Endodermal cell (in vitro differentiated cells): ENCODE results near the gene PIK3R4. TPM values are rescaled to one million over a fixed set of nuclear protein-coding genes. Genes with fewer than 3 reads are reported as not detected.

ENCODE experiments used
- DNase-seq: peaks from one replicate; pipeline ENCODE4 v3.0.0-alpha.2; 2017
- H3K27ac ChIP-seq: 2 replicates; pipeline ENCODE4 v1.5.1; 2013; ENCODE audit warnings: mild to moderate bottlenecking, low read depth, low read length, moderate library complexity
- H3K27me3 ChIP-seq: 2 replicates; pipeline ENCODE4 v1.6.1; 2013; ENCODE audit warnings: mild to moderate bottlenecking, low read length, moderate library complexity; ENCODE audit not compliant: insufficient read depth, control insufficient read depth, poor library complexity, severe bottlenecking
- H3K36me3 ChIP-seq: 2 replicates; pipeline ENCODE4 v1.7.0; 2013; ENCODE audit warnings: mild to moderate bottlenecking, low read length, moderate library complexity; ENCODE audit not compliant: control insufficient read depth, insufficient read depth
- H3K4me1 ChIP-seq: one replicate; pipeline ENCODE4 v1.7.0; 2013; ENCODE audit warnings: low read length; ENCODE audit not compliant: control insufficient read depth, insufficient read depth
- H3K4me3 ChIP-seq: 2 replicates; pipeline ENCODE4 v1.5.1; 2013; ENCODE audit warnings: mild to moderate bottlenecking, low read length, moderate library complexity
- H3K9ac ChIP-seq: 2 replicates; pipeline ENCODE4 v1.6.1; 2013; ENCODE audit warnings: mild to moderate bottlenecking, low read length, moderate library complexity; ENCODE audit not compliant: poor library complexity, severe bottlenecking; ENCODE audit errors: extremely low read depth
- H3K9me3 ChIP-seq: 2 replicates; pipeline ENCODE4 v1.6.1; 2013; ENCODE audit warnings: mild to moderate bottlenecking, low read length, moderate library complexity; ENCODE audit not compliant: control insufficient read depth
- H3K27ac Mint-ChIP-seq: 2 replicates; pipeline ENCODE4 v1.8.0; 2020; ENCODE audit warnings: mixed read lengths
- H3K27me3 Mint-ChIP-seq: 2 replicates; pipeline ENCODE4 v1.8.0; 2021; ENCODE audit warnings: mild to moderate bottlenecking, mixed read lengths; ENCODE audit not compliant: insufficient read depth
- H3K36me3 Mint-ChIP-seq: 2 replicates; pipeline ENCODE4 v1.8.0; 2020; ENCODE audit warnings: low read depth, mixed read lengths
- H3K4me1 Mint-ChIP-seq: 2 replicates; pipeline ENCODE4 v1.8.0; 2020; ENCODE audit warnings: mixed read lengths
- H3K4me3 Mint-ChIP-seq: 2 replicates; pipeline ENCODE4 v1.8.0; 2020; ENCODE audit warnings: mild to moderate bottlenecking, moderate library complexity, mixed read lengths
- H3K9me3 Mint-ChIP-seq: 2 replicates; pipeline ENCODE4 v1.8.0; 2020; ENCODE audit warnings: mild to moderate bottlenecking, mixed read lengths
- WGBS, 2 experiments: methylation state at CpG; one replicate each; pipeline versions ENCODE4 v1.1.5 to v1.1.7; 2013; ENCODE audit warnings: missing lambda C conversion rate in 2 of 2, mixed read lengths in 1 of 2; ENCODE audit not compliant: insufficient coverage in 1 of 2, insufficient read length in 1 of 2; 5-methylcytosine and 5-hydroxymethylcytosine counted together
- total RNA-seq, 2 donors: library from RNA; stranded (reverse); fragmentation: NEBNext Ultra II Directional in 1 of 2; extraction: Animal tissue kit (Norgen Biotek cat#: 25700) in 1 of 2; gene quantifications; 2 replicates in 1 of 2; 3 replicates in 1 of 2; pipeline ENCODE4 v1.2.1, GENCODE V29; 2021
- TF ChIP-seq, protein P1 (sequence below): fragments of 200-600 bp; sonication (generic); conservative IDR thresholded peaks from 2 replicates; pipeline ENCODE4 v1.5.0; 2021; ENCODE audit warnings: antibody characterized with exemption, mild to moderate bottlenecking

The PIK3R4 gene
- total RNA-seq, 2 donors from 2014 or later = 40.3 to 41.2 TPM

DNA sequence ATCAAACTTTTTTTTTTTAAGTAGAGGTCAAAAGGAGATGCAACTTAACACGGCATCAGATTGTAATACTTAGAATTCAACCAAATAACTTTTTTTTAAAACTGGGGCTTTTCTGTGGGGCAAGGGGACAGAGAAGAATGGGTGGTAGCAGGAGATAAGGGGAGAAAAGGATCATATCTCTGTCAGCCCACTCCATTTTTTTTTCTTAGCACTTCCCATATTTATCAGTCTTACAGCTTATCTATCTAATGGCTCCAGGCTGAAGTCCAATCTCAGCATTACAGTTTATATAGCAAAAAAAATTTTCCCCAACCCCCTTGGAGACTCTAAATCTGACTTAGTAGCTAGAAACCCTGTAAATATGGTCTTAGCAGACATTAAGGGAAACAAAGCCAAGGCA is 69.3 kb downstream of the PIK3R4 start:
- H3K27me3 Mint-ChIP-seq = no peaks in the 10 kb centered on the region
- no peak overlapping the region for H3K27ac Mint-ChIP-seq
- H3K9me3 Mint-ChIP-seq = no peaks in the 10 kb centered on the region
- no CpG with 5 or more reads among the region's 1 CpG for WGBS, 2 experiments
- peaks cover 11% of the 10 kb centered on the region for H3K4me1 ChIP-seq
- TF ChIP-seq, protein P1, sequence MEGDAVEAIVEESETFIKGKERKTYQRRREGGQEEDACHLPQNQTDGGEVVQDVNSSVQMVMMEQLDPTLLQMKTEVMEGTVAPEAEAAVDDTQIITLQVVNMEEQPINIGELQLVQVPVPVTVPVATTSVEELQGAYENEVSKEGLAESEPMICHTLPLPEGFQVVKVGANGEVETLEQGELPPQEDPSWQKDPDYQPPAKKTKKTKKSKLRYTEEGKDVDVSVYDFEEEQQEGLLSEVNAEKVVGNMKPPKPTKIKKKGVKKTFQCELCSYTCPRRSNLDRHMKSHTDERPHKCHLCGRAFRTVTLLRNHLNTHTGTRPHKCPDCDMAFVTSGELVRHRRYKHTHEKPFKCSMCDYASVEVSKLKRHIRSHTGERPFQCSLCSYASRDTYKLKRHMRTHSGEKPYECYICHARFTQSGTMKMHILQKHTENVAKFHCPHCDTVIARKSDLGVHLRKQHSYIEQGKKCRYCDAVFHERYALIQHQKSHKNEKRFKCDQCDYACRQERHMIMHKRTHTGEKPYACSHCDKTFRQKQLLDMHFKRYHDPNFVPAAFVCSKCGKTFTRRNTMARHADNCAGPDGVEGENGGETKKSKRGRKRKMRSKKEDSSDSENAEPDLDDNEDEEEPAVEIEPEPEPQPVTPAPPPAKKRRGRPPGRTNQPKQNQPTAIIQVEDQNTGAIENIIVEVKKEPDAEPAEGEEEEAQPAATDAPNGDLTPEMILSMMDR = no peak
- peaks cover 44% of the 10 kb centered on the region for H3K36me3 Mint-ChIP-seq
- H3K27me3 ChIP-seq = no peaks in the 10 kb centered on the region
- H3K4me3 Mint-ChIP-seq = no peak overlapping the region
- H3K4me1 Mint-ChIP-seq = peaks cover 10% of the 10 kb centered on the region
- peaks cover 41% of the 10 kb centered on the region for H3K36me3 ChIP-seq
- H3K27ac ChIP-seq = no peak overlapping the region
- H3K4me3 ChIP-seq = peak overlapping the region; percentile 22
- no peak for DNase-seq
- no peaks in the 10 kb centered on the region for H3K9me3 ChIP-seq
- H3K9ac ChIP-seq = no peak overlapping the region

DNA sequence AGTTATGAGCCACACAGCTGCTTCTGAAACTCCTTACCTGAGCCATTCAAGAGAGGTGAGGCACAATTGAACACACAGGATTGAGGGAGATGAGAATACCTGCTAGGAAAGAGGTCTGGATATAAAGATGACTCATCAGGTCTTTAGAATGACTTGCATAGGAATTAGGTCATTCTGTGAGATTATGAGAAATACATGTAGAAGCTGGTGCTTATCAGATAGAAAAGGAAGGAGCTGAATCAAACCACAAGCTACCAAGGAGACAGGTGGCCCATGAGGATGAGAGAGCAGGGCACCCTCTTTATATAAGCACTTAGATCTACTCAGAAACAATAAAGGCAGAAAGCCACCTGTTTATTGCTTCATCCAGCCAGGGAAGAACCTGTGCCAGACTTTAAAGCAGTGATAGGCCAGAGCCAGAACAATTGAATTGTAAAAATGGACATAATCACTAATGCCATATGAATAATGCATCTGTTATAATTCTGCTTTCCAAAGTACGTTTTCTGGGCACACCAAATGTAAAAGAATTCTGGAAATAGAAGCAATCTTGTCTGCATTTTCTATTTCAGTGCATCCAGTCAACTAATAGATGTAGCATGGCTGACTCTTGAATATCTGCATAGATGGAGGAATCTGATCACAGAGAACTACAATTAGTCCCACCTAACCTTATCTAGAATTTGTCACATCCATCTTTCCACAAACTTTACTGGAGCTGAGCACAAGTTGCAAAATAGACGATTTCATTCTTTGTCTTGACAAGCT is 74.9 kb downstream of the PIK3R4 start:
- DNase-seq = no peak
- H3K36me3 ChIP-seq = peaks cover 15% of the 10 kb centered on the region
- no peak overlapping the region for H3K27ac ChIP-seq
- no peak overlapping the region for H3K9ac ChIP-seq
- no peaks in the 10 kb centered on the region for H3K9me3 ChIP-seq
- TF ChIP-seq, protein P1 = no peak
- H3K27me3 ChIP-seq = no peaks in the 10 kb centered on the region
- H3K9me3 Mint-ChIP-seq = no peaks in the 10 kb centered on the region
- peaks cover 4% of the 10 kb centered on the region for H3K4me1 ChIP-seq
- no peak overlapping the region for H3K4me3 Mint-ChIP-seq
- 85% methylated on average over 2 of the region's 2 CpGs; no CpG with 5 or more reads in 1 of the 2 experiments for WGBS, 2 experiments
- H3K4me3 ChIP-seq = no peak overlapping the region
- H3K36me3 Mint-ChIP-seq = peaks cover 33% of the 10 kb centered on the region
- H3K27me3 Mint-ChIP-seq = no peaks in the 10 kb centered on the region
- H3K27ac Mint-ChIP-seq = no peak overlapping the region
- H3K4me1 Mint-ChIP-seq = no peaks in the 10 kb centered on the region

DNA sequence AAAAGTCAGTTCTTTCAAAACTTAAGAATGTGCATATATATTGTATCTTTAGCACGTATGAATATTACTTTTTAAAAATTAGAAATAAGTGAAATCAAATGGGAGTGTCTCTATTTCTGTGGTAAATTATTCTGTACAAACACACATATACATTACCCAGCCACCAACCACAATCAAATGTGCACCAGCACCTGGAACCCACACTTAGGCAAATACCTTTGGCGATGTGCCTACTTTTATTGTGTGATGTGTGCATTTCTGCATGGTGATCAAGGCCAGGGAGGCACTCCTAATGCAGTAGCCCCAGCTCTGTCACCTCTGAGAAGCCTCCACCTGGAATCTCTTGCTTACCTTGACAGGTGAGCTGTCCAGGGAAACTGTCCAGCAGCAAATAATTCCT is 76.9 kb downstream of the PIK3R4 start:
- no peak overlapping the region for H3K4me3 ChIP-seq
- DNase-seq = no peak
- Mint-ChIP-seq H3K9me3 (no peaks in the 10 kb centered on the region), H3K4me1 (no peaks in the 10 kb centered on the region), H3K27ac (no peak overlapping the region), H3K36me3 (peaks cover 40% of the 10 kb centered on the region), H3K27me3 (no peaks in the 10 kb centered on the region), H3K4me3 (no peak overlapping the region)
- H3K9me3 ChIP-seq = no peaks in the 10 kb centered on the region
- TF ChIP-seq, protein P1 = no peak
- peaks cover 10% of the 10 kb centered on the region for H3K36me3 ChIP-seq
- no peaks in the 10 kb centered on the region for H3K27me3 ChIP-seq
- H3K9ac ChIP-seq = no peak overlapping the region
- 100% methylated on average over 1 of the region's 2 CpGs; no CpG with 5 or more reads in 1 of the 2 experiments for WGBS, 2 experiments
- no peaks in the 10 kb centered on the region for H3K4me1 ChIP-seq
- no peak overlapping the region for H3K27ac ChIP-seq
